CD4-positive, alpha-beta memory T cell (primary cell): ENCODE measurements around the gene GPAT2. TPM values are rescaled to one million over a fixed set of nuclear protein-coding genes. Genes with fewer than 3 reads are reported as not detected.
"Not testable (repeated sequence)": the region's sequence is repeated elsewhere in the genome, so short reads cannot be mapped to it uniquely, and the experiment has no call there.

ENCODE experiments used
- CTCF ChIA-PET: fragments of 350-600 bp; sonication (Branson Sonifier 250); formaldehyde crosslinking; loops from one replicate; lab custom pipeline; 2021; ENCODE audit warnings: inconsistent platforms; ENCODE audit not compliant: partially characterized antibody; lab: Charles Lee
- POLR2A ChIA-PET: fragments of 350-600 bp; sonication (Branson Sonifier 250); formaldehyde crosslinking; loops from one replicate; lab custom pipeline; 2021; ENCODE audit not compliant: partially characterized antibody; lab: Charles Lee
- DNase-seq, 5 donors: peaks; one replicate each; pipeline versions ENCODE4 v3.0.0 to v3.0.0-alpha.2; 2020 to 2022; ENCODE audit warnings: mixed read lengths in 1 of 5
- H3K27ac ChIP-seq: one replicate; pipeline ENCODE4 v1.7.0; 2013; ENCODE audit warnings: low read depth, low read length
- H3K27me3 ChIP-seq: 2 replicates; pipeline ENCODE4 v1.7.0; 2013; ENCODE audit warnings: mild to moderate bottlenecking, low read length, moderate library complexity; ENCODE audit not compliant: insufficient read depth
- H3K36me3 ChIP-seq: 2 replicates; pipeline ENCODE4 v1.7.0; 2013; ENCODE audit warnings: mild to moderate bottlenecking, low read length, moderate library complexity; ENCODE audit not compliant: insufficient read depth
- H3K4me1 ChIP-seq: 2 replicates; pipeline ENCODE4 v1.7.0; 2013; ENCODE audit warnings: mild to moderate bottlenecking, low read length, moderate library complexity; ENCODE audit not compliant: insufficient read depth
- H3K4me3 ChIP-seq, 2 donors: one replicate each; pipeline ENCODE4 v1.7.0; 2013; ENCODE audit warnings: low read length in 2 of 2, mild to moderate bottlenecking in 1 of 2
- H3K9me3 ChIP-seq, 2 donors: one replicate each; pipeline ENCODE4 v1.7.0; 2013; ENCODE audit warnings: low read length in 2 of 2, control low read depth in 1 of 2; ENCODE audit not compliant: control insufficient read depth in 1 of 2
- H3K27ac Mint-ChIP-seq, 7 donors: one replicate each; pipeline ENCODE4 v1.8.0; 2020 to 2021; ENCODE audit warnings: mixed read lengths in 7 of 7, mild to moderate bottlenecking in 6 of 7, inconsistent platforms in 3 of 7, moderate library complexity in 3 of 7
- H3K27me3 Mint-ChIP-seq, 2 donors: one replicate each; pipeline ENCODE4 v1.8.0; 2020 to 2021; ENCODE audit warnings: mixed read lengths in 2 of 2
- H3K36me3 Mint-ChIP-seq, 2 donors: one replicate each; pipeline ENCODE4 v1.8.0; 2020 to 2021; ENCODE audit warnings: mixed read lengths in 2 of 2, inconsistent platforms in 1 of 2, mild to moderate bottlenecking in 1 of 2
- H3K4me1 Mint-ChIP-seq, 4 donors: one replicate each; pipeline ENCODE4 v1.8.0; 2020 to 2021; ENCODE audit warnings: mixed read lengths in 4 of 4, mild to moderate bottlenecking in 1 of 4
- H3K4me3 Mint-ChIP-seq, 8 donors: one replicate each; pipeline ENCODE4 v1.8.0; 2020 to 2021; ENCODE audit warnings: mixed read lengths in 8 of 8, mild to moderate bottlenecking in 7 of 8, moderate library complexity in 6 of 8, inconsistent platforms in 3 of 8
- H3K9me3 Mint-ChIP-seq, 8 donors: one replicate each; pipeline ENCODE4 v1.8.0; 2020 to 2021; ENCODE audit warnings: mixed read lengths in 8 of 8, mild to moderate bottlenecking in 5 of 8, inconsistent platforms in 3 of 8, moderate library complexity in 1 of 8
- intact Hi-C: fragments of 100-400 bp; cut with micrococcal nuclease; formaldehyde crosslinking; loops from one replicate; pipeline ENCODE4 v1.15.1; 2023
- polyA plus RNA-seq, 2 donors: library from polyadenylated mRNA; unstranded; fragments of 300-500 nt; fragmentation: Illumina TruSeq; gene quantifications; one replicate each; pipeline ENCODE4 v1.2.3, GENCODE V29; 2021
- total RNA-seq, 2 experiments: library from RNA; stranded (reverse); gene quantifications; one replicate each; pipeline ENCODE4 v1.2.3, GENCODE V29; 2021

Gene GPAT2
- total and polyA plus RNA-seq, 4 experiments from 2014 or later = 2.9 to 6.3 (median 3.4) TPM

GRCh38 chr2:96067902-96068581 is 33.3 kb upstream of the GPAT2 start:
- H3K9me3 ChIP-seq, H3K27ac ChIP-seq, H3K4me1 ChIP-seq, H3K9me3 Mint-ChIP-seq, H3K36me3 ChIP-seq, POLR2A ChIA-PET, H3K4me3 ChIP-seq, CTCF ChIA-PET, H3K27ac Mint-ChIP-seq, H3K27me3 ChIP-seq, H3K4me3 Mint-ChIP-seq, H3K36me3 Mint-ChIP-seq, H3K4me1 Mint-ChIP-seq, H3K27me3 Mint-ChIP-seq: not testable (repeated sequence)
- intact Hi-C loops = loop anchor here (10.0 kb wide), 1 partner anchor 1687 kb away; no protein-coding TSS in a partner anchor
- peak in 1 of 5 donors; percentile 27 for DNase-seq

GRCh38 chr2:96067098-96067660 is 32.5 kb upstream of the GPAT2 start:
- H3K4me1 ChIP-seq, H3K27ac ChIP-seq, POLR2A ChIA-PET, H3K9me3 ChIP-seq, H3K4me3 ChIP-seq, H3K9me3 Mint-ChIP-seq, H3K36me3 Mint-ChIP-seq, H3K27me3 Mint-ChIP-seq, DNase-seq, H3K27ac Mint-ChIP-seq, CTCF ChIA-PET, H3K4me3 Mint-ChIP-seq, H3K27me3 ChIP-seq, H3K36me3 ChIP-seq, H3K4me1 Mint-ChIP-seq: not testable (repeated sequence)
- intact Hi-C loops = loop anchor here (10.0 kb wide), 1 partner anchor 1688 kb away; no protein-coding TSS in a partner anchor

- H3K9me3 Mint-ChIP-seq, DNase-seq, H3K4me1 ChIP-seq, H3K4me3 ChIP-seq, H3K27ac Mint-ChIP-seq, H3K36me3 ChIP-seq, CTCF ChIA-PET, H3K27ac ChIP-seq, H3K9me3 ChIP-seq, H3K27me3 Mint-ChIP-seq, H3K36me3 Mint-ChIP-seq, H3K4me1 Mint-ChIP-seq, H3K27me3 ChIP-seq, H3K4me3 Mint-ChIP-seq, POLR2A ChIA-PET: not testable (repeated sequence)
- intact Hi-C loops = loop anchor here (10.0 kb wide), 1 partner anchor 1688 kb away; no protein-coding TSS in a partner anchor
Measured at GRCh38 chr2:96066511-96066910, 31.8 kb upstream of the GPAT2 start.

GRCh38 chr2:96065954-96066353 is 31.2 kb upstream of the GPAT2 start:
- H3K4me3 ChIP-seq, H3K27ac ChIP-seq, CTCF ChIA-PET, H3K4me1 Mint-ChIP-seq, H3K27me3 Mint-ChIP-seq, H3K27ac Mint-ChIP-seq, H3K36me3 ChIP-seq, H3K27me3 ChIP-seq, H3K9me3 ChIP-seq, H3K4me1 ChIP-seq, POLR2A ChIA-PET, H3K9me3 Mint-ChIP-seq, H3K4me3 Mint-ChIP-seq, H3K36me3 Mint-ChIP-seq: not testable (repeated sequence)
- intact Hi-C loops = loop anchor here (10.0 kb wide), 1 partner anchor 1689 kb away; no protein-coding TSS in a partner anchor
- peak in 1 of 5 donors; percentile 18 for DNase-seq

GRCh38 chr2:96065381-96065930 is 30.7 kb upstream of the GPAT2 start:
- Mint-ChIP-seq H3K9me3 (no peaks in the 10 kb centered on the region), H3K27ac (no peak overlapping the region), H3K27me3 (no peaks in the 10 kb centered on the region), H3K4me1 (no peaks in the 10 kb centered on the region), H3K36me3 (no peaks in the 10 kb centered on the region), H3K4me3 (no peak overlapping the region)
- intact Hi-C loops = loop anchor here (10.0 kb wide), 1 partner anchor 1689 kb away; no protein-coding TSS in a partner anchor
- no peak overlapping the region for H3K4me3 ChIP-seq
- CTCF ChIA-PET = no interaction called here
- H3K36me3 ChIP-seq = no peaks in the 10 kb centered on the region
- H3K27ac ChIP-seq = no peak overlapping the region
- H3K9me3 ChIP-seq = no peaks in the 10 kb centered on the region
- no peaks in the 10 kb centered on the region for H3K4me1 ChIP-seq
- peak in 1 of 5 donors; percentile 13 for DNase-seq
- POLR2A ChIA-PET = no interaction called here
- no peaks in the 10 kb centered on the region for H3K27me3 ChIP-seq

- CTCF ChIA-PET, H3K9me3 Mint-ChIP-seq, POLR2A ChIA-PET, H3K27ac ChIP-seq, H3K36me3 ChIP-seq, H3K9me3 ChIP-seq, H3K4me3 Mint-ChIP-seq, H3K27ac Mint-ChIP-seq, H3K27me3 Mint-ChIP-seq, DNase-seq, H3K36me3 Mint-ChIP-seq, H3K4me3 ChIP-seq, H3K4me1 Mint-ChIP-seq, H3K4me1 ChIP-seq, H3K27me3 ChIP-seq: not testable (repeated sequence)
- intact Hi-C loops = loop anchor here (10.0 kb wide), 1 partner anchor 1690 kb away; no protein-coding TSS in a partner anchor
Measured at GRCh38 chr2:96064760-96065159, 30.0 kb upstream of the GPAT2 start.

- H3K27me3 Mint-ChIP-seq, H3K4me3 Mint-ChIP-seq, H3K4me1 Mint-ChIP-seq, H3K27ac ChIP-seq, H3K36me3 ChIP-seq, H3K4me1 ChIP-seq, POLR2A ChIA-PET, H3K9me3 Mint-ChIP-seq, H3K27ac Mint-ChIP-seq, CTCF ChIA-PET, H3K27me3 ChIP-seq, H3K9me3 ChIP-seq, H3K36me3 Mint-ChIP-seq, H3K4me3 ChIP-seq: not testable (repeated sequence)
- intact Hi-C loops = loop anchor here (10.0 kb wide), 1 partner anchor 1691 kb away; no protein-coding TSS in a partner anchor
- peak in 1 of 5 donors; percentile 6 for DNase-seq
Measured at GRCh38 chr2:96064047-96064675, 29.4 kb upstream of the GPAT2 start.
